SIG-M5 treated with dmso at 0.1 percent for 504 hours (cell line): ENCODE results near the gene CNTNAP4.

Source experiments
- DNase-seq: peaks from one replicate; lab custom pipeline; 2025; ENCODE audit not compliant: unreplicated experiment; lab: John Stamatoyannopoulos, UW

CNTNAP4 gene

DNA sequence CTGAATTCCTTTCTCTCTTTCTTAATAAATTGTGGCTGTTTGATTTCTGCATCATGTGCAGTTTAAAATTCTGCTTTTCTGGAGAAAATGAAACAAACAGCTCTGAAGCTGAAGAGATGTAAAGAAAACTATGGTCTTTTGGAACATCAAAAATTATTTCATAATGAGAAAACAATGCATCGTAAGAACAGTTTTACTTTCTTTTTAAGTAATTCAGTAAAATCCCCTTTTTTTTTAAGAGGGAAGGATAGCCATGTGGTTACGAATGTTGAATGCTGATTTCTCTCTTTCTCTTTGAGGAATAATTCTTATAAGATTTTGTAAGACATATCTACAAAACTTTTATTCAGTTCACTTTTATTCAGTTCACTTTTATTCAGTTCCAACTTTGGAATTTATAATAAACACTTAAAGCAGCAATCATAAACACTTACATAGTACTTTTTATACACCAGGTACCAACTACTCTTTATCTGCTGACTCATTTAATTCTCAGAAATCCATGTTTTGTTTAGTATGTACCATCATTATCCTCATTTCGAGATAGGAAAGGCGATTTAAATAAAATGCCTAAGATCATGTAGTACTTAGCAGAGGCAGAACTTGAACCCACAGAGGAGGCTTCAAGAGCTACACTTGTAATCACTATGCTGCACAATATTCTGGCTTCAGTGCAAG is 26.6 kb downstream of the CNTNAP4 start:
- DNase-seq = no peak

GRCh38 chr16:76309639-76310335 is 32.6 kb downstream of the CNTNAP4 start:
- DNase-seq = no peak

DNA sequence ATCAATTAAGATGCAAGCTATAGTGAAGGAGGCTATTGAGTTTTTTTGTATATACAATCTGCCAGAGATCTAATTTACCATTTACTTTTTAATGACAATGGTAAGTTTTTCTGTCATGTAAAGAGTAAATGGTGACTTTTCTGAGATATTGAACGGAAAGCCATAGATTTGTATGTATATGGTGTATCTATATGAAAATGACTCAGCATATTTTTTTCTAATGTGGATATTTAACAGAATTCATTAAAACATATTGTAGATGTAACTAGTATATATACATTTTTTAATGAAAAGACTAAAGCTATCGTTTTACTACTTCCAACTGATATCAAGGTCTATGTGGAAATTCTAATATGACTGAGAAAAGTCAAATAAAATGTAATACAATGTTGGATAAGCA is 34.1 kb downstream of the CNTNAP4 start:
- no peak for DNase-seq

GRCh38 chr16:76318565-76318964 is 41.4 kb downstream of the CNTNAP4 start:
- DNase-seq = no peak

DNA sequence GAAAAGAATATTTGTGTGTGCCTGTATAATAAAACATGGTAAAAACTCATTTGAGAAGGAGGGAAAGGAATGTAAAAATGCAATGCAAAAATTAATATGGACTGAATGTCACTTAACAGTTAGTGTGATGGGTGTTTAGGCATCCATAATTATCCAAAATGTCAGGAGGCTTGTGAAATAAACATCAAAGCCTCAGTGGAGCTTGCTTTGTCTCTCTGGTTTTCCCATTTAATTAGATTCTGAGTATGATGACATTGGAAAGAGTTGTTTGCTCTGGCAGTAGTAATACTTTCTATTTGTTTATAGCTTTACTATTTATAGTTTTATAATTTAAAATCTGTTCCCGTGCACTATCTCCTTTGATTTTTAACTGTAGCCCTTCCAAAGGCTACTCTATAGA is 51.9 kb downstream of the CNTNAP4 start:
- DNase-seq = no peak

DNA sequence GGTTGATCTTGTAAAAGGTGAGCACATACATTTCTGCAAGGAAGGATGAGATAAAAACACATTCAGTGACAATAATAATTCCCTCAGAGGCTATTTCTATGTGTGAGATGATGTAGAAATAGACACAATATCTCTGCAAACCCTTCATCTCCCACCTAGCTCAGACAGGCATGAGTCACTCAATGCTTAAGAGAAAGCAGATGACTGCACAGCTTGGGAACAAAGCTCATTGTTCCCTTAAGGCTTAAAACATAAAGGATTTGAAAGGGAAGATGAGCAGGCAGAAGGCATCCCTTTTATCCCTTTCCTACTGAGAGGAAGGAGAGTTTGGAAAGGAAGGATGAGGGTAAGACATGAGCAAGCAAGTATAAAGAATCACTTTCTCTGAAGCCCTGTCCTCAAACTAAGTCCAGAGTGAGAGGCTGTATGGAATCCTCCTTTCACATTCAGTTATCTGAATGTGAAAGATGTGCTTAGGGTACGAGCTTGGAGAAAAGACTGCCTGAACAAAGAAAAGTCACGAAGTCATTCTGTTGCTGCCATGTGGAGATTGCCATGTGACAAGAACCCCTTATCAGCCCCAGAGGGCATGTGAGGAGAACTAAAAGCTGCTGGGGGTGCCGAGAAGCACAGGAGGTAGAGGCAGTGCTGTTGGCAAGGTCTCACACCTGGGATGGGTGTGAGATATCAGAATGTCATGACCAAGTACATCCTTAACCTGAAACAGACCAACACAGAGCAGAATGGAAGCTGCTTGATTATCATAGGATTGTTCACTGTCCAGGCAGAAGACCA is 58.2 kb downstream of the CNTNAP4 start:
- no peak for DNase-seq

GRCh38 chr16:76336112-76336511 is 58.9 kb downstream of the CNTNAP4 start:
- DNase-seq = no peak

DNA sequence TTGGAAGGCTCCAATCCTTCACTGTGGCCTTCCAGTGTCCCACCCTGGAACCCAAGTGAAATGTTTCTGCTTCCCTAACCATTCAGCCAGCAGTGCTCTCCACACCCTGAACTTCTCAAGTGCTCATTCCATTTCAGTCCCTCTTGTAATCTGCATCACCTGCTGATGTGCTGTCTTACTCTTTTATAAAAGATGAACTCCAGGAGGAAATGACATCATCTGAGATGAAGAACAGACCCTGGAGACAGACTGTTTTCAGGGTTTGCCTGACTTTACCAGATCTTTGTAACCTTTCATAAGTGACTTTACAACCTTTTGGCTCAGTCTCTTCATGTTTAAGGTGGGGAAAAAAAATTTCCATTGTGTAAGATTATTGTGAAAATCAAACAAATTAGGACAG is 61.3 kb downstream of the CNTNAP4 start:
- DNase-seq = no peak

DNA sequence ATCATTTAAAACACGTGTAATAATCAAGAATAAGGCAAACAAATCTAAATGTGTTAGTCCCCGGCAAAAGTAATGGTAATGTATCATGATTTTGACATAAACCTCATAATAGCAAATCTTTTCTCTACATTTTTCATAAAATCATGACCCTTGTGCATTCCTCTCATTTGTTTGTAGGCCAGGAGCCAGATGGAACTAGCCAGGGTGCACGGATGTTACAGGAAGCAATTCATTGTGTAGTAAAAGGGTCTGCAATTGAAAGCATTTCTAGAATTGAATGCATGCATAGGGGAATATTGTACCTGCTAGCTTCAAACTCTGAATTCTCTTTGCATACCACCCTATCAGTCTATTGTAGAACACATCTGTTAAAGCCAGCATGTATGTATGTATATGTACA is 66.6 kb downstream of the CNTNAP4 start:
- no peak for DNase-seq

GRCh38 chr16:76345163-76345661 is 68.0 kb downstream of the CNTNAP4 start:
- DNase-seq = no peak

DNA sequence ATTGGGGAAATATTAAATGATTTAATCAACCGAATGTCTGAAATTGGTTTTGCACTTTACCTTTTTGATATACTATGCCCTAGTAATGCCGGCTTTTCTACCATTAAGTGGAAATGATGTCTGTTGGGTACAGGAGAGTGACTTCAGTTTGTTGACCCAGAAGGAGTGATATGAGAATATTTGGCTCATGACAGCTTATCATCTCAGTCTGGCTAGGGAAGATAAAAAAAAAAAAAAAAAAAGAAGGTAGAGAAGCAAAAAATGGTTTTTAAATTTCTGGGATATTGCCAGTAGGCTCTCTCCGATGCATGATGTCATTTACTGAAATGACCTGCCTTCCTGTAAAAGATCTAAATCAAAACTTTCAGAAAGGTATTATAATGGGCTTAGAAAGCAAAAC is 69.0 kb downstream of the CNTNAP4 start:
- no peak for DNase-seq

- no peak for DNase-seq
Observed at GRCh38 chr16:76351441-76351840, 74.2 kb downstream of the CNTNAP4 start.

DNA sequence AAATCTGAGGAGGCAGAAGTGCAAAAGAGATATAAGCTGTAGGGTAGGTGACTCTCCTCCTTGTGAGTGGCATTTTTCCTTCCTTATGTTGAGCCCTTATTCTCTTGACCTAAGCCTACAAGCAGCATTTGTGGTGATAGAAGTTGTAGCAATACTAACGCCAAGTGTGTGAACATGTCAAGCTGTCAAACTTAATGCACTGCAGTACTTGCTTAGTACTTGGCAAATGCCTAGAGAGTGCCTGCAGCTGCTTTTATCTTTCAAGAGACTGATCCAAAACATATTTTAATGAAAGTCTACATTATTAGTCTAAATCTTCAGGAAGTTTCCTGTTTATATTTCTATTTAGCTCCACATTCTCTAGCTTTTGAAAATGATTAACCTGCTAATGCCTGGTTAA is 83.2 kb downstream of the CNTNAP4 start:
- no peak for DNase-seq

DNA sequence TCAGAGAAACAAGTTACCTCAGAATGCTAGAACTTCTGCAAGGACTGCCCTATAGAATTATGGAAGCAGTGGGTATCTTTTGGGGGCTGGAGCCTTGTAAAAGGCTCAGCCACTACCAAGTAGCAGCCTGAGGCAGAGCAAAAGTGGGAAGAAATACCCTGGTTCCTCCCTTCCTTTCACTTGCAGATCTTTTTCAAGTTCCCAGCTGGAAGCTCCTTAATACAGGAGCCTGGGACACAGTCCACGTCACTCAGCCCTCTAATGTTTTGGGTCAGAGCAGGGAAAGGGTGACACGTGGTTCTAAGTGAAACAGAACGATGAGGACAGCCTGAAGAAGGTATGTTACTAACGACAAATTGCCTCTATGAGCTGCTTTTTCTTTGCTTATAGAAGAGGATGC is 93.1 kb downstream of the CNTNAP4 start:
- DNase-seq = no peak

DNA sequence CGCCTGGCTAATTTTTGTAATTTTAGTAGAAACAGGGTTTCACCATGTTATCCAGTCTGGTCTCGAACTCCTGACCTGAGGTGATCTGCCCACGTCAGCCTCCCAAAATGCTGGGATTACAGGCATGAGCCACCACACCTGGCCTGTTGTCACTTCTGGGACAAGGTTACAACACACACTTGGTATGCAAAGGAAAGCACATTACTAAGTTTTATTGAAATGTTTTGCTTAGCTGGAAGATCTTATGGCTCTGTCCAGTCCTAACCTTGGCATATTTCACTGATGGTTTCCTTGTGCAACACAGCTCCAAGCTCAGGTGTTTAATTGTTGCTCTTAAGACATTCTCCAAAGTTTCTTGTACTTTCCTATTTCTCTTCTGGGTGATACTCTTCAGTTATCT is 94.2 kb downstream of the CNTNAP4 start:
- DNase-seq = no peak

DNA sequence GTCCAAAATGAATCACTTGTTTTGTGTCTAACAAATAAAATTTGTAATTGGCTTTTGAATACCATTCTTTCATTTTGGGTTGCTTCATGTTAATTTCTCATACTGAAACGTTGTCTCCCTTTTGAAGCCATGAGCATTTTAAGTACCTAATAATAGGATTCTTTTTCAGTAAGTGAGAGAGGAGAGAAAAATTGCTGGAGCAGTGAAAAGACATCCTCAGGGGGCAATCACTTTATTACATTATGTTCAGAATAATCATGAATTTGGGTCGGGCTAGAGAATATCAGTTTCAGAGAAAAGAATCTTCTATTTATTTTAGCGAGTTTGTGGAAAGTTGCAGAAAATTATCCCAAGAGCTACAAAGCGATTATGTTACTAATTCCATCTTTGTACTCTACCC is 96.8 kb downstream of the CNTNAP4 start:
- no peak for DNase-seq

DNA sequence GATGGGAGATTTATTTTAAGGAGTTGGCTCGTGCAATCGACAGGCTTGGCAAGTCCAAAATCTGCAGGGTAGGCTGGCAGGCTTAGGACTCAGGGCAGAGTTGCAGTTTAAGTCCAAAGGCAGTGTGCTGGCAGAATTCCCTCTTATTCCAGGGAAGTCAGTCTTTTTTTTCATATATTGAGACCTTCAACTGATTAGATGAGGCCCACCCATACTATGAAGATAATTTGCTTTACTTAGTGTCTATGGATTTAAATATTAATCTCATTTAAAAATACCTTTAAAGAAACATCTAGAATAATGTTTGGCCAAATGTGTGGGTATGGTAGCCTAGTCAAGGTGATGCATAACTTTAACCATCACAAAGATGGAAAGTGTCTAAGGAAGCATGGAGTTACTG is 99.8 kb downstream of the CNTNAP4 start:
- DNase-seq = no peak

DNA sequence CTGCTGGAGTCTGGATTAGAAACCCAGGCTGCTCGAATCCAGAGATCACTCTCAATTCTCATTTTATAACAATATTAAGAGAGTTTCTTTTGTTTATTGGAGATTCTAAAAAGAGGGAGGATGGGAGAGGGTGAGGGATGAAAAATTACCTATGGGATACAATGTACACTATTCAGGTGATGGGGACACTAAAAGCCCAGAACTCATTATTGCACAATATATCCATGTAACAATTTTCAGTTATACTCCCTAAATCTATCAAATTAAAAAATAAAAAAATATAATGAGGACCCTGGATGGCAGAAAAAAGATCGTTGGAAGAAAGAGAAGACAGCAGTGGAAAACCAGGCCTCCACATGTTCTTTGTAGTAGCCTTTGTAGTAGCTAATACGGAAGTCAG is 100.8 kb downstream of the CNTNAP4 start:
- DNase-seq = no peak

GRCh38 chr16:76381096-76381495 is 103.9 kb downstream of the CNTNAP4 start:
- no peak for DNase-seq

- no peak for DNase-seq
Observed at GRCh38 chr16:76385601-76386230, 108.5 kb downstream of the CNTNAP4 start.

GRCh38 chr16:76386784-76387183 is 109.6 kb downstream of the CNTNAP4 start:
- DNase-seq = no peak
